ENCODE measurements around the gene ACSL1.

ACSL1 gene

GRCh38 chr4:184762100-184762499 is 63.7 kb downstream of the ACSL1 start:
- no peak for TF ChIP-seq CTCF (conservative IDR thresholded peaks at IDR 0.05; ENCODE audit: low read depth, low read length)
- H3K4me3 ChIP-seq (ENCODE audit: low read length) = no peak overlapping the region
- no peak for DNase-seq (ENCODE audit: low read depth)

GRCh38 chr4:184760681-184761080 is 65.1 kb downstream of the ACSL1 start:
- TF ChIP-seq CTCF (conservative IDR thresholded peaks at IDR 0.05; ENCODE audit: low read depth, low read length) = no peak
- H3K4me3 ChIP-seq (ENCODE audit: low read length) = no peak overlapping the region
- no peak for DNase-seq (ENCODE audit: low read depth)

GRCh38 chr4:184757810-184758209 is 68.0 kb downstream of the ACSL1 start:
- DNase-seq (ENCODE audit: low read depth) = no peak
- H3K4me3 ChIP-seq (ENCODE audit: low read length) = no peak overlapping the region
- TF ChIP-seq CTCF (conservative IDR thresholded peaks at IDR 0.05; ENCODE audit: low read depth, low read length) = no peak

GRCh38 chr4:184756399-184756798 is 69.4 kb downstream of the ACSL1 start:
- no peak for DNase-seq (ENCODE audit: low read depth)
- TF ChIP-seq CTCF (conservative IDR thresholded peaks at IDR 0.05; ENCODE audit: low read depth, low read length) = no peak
- no peak overlapping the region for H3K4me3 ChIP-seq (ENCODE audit: low read length)

GRCh38 chr4:184755278-184755677 is 70.5 kb downstream of the ACSL1 start:
- no peak for DNase-seq (ENCODE audit: low read depth)
- no peak overlapping the region for H3K4me3 ChIP-seq (ENCODE audit: low read length)
- no peak for TF ChIP-seq CTCF (conservative IDR thresholded peaks at IDR 0.05; ENCODE audit: low read depth, low read length)

- H3K4me3 ChIP-seq (ENCODE audit: low read length) = no peak overlapping the region
- no peak for TF ChIP-seq CTCF (conservative IDR thresholded peaks at IDR 0.05; ENCODE audit: low read depth, low read length)
- DNase-seq (ENCODE audit: low read depth) = no peak
Measured at GRCh38 chr4:184752496-184753275, 73.1 kb downstream of the ACSL1 start.

- no peak overlapping the region for H3K4me3 ChIP-seq (ENCODE audit: low read length)
- DNase-seq (ENCODE audit: low read depth) = no peak
- TF ChIP-seq CTCF (conservative IDR thresholded peaks at IDR 0.05; ENCODE audit: low read depth, low read length) = no peak
Measured at GRCh38 chr4:184751585-184751956, 74.2 kb downstream of the ACSL1 start.
